Activated T-cell treated with anti-CD3 and anti-CD28 coated beads for 48 hours (primary cell): ENCODE measurements around the gene CTSG.
"Not testable (repeated sequence)": the region's sequence is repeated elsewhere in the genome, so short reads cannot be mapped to it uniquely, and the experiment has no call there.

Experiments
- DNase-seq: peaks from one replicate; pipeline ENCODE4 v3.0.0-alpha.2; 2020; ENCODE audit warnings: low read depth

The CTSG gene

GRCh38 chr14:24542346-24542936, 33.6 kb downstream of the CTSG start:
- no peak for DNase-seq

- no peak for DNase-seq
Measured at GRCh38 chr14:24535737-24536136, 40.3 kb downstream of the CTSG start.

DNA sequence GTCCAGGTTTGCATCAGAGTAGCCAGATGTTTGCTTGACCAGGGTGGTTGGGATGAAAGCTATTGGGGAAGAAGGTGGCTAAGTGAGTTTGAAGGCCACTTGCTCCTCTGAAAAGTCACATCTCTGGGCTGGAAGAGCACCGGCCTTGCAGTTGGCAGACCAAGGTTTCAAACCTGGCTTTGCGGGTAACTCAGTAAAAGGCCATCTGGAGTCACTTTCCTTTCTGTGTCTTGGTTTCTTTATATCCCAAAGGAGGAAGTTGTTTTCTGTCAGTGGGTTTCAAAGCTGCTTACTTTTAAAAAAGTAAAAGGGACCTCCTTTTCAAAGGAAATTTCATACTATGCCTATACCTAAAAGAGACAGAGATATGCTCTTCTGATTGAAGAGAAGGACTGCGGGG, 41.8 kb downstream of the CTSG start:
- no peak for DNase-seq

DNA sequence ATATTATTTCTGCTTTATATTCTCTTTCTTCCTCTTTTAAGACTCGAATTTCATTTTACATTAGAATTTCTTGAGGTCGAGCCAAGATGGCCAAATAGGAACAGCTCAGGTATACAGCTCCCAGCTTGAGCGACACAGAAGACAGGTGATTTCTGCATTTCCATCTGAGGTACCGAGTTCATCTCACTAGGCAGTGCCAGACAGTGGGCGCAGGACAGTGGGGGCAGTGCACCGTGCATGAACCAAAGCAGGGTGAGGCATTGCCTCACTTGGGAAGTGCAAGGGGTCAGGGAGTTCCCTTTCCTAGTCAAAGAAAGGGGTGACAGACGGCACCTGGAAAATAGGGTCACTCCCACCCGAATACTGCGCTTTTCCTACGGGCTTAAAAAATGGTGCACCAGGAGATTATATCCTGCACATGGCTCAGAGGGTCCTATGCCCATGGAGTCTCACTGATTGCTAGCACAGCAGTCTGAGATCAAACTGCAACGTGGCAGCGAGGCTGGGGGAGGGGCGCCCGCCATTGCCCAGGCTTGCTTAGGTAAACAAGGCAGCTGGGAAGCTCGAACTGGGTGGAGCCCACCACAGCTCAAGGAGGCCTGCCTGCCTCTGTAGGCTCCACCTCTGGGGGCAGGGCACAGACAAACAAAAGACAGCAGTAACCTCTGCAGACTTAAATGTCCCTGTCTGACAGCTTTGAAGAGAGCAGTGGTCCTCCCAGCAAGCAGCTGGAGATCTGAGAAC, 50.0 kb downstream of the CTSG start:
- DNase-seq = not testable (repeated sequence)
